ENCODE data around the gene SLC23A2.
"Not testable (repeated sequence)": the region's sequence is repeated elsewhere in the genome, so short reads cannot be mapped to it uniquely, and the experiment has no call there.

The SLC23A2 gene

GRCh38 chr20:4936392-4936850, 64.9 kb downstream of the SLC23A2 start:
- DNase-seq (ENCODE audit: low read depth), result no peak

DNA sequence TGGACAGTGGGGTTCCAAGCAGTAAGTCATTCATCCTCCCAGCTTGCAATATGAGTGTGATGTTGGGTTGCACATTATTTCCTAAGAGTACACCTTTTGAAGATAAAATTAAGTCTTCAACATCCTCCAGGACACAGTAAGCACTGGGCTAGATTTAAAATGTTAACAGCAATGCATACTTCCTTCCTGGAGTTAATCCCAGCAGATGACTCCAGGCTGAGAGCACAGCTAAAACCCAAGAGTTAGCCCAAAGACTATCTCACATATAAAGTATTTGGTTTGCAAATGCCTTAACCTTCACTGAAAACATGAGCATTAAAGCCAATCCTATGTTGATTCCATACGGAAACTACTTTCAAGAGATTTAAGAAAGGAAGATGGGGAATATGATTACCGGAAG, 69.2 kb downstream of the SLC23A2 start:
- no peak for DNase-seq (ENCODE audit: low read depth)

- no peak for DNase-seq (ENCODE audit: low read depth)
Measured at GRCh38 chr20:4929686-4930397, 71.5 kb downstream of the SLC23A2 start.

DNA sequence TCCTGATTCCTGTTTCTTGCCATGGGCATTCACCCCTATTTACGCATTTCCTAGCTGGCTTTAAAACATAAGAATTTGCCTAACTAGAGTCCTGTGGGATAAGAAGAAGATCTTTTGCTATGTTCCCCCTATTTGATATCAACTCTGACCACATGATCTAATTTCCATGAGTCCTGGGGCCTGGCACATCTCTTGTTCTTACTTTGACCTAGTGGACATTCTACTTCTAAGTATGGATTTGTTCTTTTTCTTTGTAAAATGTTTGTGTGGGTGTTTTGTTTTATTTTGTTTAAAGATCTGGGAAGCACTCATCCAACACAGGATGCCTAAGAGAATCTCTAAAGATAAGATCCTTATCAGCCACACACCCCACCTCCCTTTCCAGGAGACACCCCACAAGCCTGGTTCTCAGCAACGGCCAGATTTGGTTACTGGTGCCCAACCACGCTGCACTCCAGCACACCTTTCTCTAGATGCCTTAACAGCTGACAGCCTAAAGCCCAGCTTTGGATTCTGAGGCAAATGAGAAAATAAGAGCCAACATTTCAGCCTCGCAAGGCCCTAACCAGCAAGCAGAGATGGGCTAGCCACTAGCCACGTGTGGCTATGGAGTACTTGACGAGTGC, 74.7 kb downstream of the SLC23A2 start:
- DNase-seq (ENCODE audit: low read depth), result no peak

GRCh38 chr20:4925842-4926530, 75.3 kb downstream of the SLC23A2 start:
- no peak for DNase-seq (ENCODE audit: low read depth)

DNA sequence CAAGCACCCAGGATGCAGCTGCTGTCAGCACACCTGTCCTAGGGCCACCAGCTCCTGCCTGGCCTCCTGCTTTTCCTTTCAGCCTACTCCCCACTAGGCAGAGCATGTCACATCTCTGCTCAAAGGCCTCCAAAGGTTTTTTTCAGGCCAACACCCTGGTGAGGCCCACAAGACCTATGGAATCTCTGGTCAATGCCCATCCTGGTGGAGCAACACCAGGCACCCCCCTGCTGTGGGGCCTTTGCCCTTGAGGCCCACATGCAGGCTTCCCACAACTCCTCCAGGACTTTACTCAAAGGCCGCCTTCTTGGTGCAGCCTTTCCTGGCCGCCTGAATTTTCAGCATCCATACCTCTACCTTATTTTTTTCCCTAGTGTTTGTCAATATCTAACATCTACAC, 76.9 kb downstream of the SLC23A2 start:
- no peak for DNase-seq (ENCODE audit: low read depth)

- DNase-seq (ENCODE audit: low read depth), result no peak
Measured at GRCh38 chr20:4924032-4924431, 77.3 kb downstream of the SLC23A2 start.

DNA sequence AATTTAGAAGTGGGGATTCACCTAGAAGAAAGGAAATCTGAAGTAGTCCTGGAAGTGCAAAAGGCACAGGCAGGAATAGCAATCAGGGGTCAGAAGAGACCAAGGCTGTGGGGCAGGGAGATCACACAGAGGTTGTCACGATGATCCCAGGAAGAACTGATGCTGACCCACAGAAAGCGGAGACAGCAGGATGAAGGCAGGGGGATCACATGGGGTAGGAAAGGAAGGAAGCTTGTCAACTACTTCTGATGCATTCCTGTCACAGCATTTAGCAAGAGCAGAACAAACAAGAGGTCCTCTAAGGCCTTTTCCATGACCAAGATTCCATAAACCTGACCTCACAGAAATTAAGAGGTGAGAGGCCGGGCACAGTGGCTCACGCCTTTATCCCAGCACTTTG, 79.1 kb downstream of the SLC23A2 start:
- DNase-seq (ENCODE audit: low read depth), result no peak

GRCh38 chr20:4921271-4921670, 80.0 kb downstream of the SLC23A2 start:
- DNase-seq (ENCODE audit: low read depth), result not testable (repeated sequence)

DNA sequence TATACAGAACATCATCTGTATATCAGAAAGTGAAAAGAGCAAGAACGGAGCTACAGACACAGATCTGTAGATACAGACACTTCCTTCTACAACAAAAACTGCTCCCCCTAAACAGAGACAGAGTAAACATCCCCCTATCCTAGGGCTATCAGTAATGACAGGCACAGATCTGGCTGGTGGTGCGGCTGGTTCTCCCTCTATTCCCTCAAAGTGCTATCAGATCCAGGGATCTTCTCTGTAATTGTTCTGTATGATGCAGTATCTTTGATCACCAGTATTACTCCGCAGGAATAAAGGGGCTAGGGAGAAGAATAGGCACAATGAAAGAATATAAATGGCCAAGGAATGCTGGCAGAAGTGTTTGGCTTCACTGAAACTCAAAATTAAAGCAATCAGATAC, 80.7 kb downstream of the SLC23A2 start:
- DNase-seq (ENCODE audit: low read depth), result no peak

GRCh38 chr20:4920131-4920530, 81.2 kb downstream of the SLC23A2 start:
- DNase-seq (ENCODE audit: low read depth), result no peak

GRCh38 chr20:4919047-4919704, 82.1 kb downstream of the SLC23A2 start:
- DNase-seq (ENCODE audit: low read depth), result no peak

- DNase-seq (ENCODE audit: low read depth), result no peak
Measured at GRCh38 chr20:4918473-4918872, 82.8 kb downstream of the SLC23A2 start.

DNA sequence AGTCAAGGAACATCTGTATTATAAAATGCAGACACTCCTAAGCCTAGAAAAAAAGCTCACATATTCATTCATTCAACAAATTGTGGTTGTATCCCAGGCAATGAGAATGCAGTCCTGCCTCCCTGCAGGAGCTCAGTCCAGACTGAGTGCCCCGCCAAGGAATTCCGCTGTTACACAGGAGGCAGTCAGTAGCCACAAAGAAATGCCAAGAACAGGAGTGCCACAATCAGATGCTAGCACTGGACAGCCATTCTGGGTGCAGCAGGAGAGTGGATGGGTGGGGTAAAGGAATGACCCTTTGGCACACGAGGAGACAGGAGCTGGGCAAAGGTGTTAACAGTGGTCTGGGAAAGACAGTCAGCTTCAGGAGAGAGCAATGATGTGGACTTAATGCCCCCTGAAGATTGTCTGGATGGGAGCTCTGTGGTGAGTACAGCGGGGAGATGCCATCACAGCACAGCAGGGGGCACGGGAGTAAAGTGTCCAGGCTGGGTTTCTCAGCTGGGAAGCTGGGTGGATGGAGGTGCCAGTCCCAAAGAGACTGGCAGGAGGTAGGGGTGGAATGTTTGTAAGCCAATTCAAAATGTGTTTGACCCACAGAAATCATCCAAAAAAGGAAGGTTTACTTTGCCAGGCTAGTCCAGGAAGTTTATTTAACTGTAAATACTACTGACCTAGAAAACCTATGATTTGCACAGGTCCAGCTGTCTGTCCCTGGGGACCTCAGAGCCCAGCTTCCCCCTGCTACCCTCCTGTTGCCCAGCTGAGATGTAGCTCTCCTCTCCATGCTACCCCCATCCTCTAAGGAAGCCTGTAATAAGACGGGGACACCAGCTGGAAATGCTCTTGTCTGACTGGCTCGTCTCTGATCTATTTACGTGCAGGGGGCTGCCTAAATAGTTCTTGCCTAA, 84.1 kb downstream of the SLC23A2 start:
- DNase-seq (ENCODE audit: low read depth), result no peak

DNA sequence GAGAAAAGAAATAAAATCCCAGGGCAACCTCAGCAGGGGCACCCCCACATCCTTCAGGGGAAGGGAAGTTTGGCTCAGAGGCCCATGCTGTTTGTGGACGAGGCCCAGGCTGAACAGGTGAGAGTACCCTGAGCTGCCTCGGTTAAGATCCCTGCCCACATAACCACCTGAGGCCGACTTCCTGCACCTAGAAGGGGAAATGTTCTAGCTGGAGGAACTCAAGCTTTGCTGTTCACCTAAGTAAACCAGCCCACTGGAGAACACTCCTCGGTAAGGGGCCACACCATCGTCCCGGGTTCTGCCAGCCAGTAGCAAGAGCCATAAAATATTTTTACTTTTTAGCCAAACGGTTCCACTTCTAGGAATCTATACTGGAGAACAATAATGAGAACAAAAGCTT, 88.2 kb downstream of the SLC23A2 start:
- DNase-seq (ENCODE audit: low read depth), result no peak

DNA sequence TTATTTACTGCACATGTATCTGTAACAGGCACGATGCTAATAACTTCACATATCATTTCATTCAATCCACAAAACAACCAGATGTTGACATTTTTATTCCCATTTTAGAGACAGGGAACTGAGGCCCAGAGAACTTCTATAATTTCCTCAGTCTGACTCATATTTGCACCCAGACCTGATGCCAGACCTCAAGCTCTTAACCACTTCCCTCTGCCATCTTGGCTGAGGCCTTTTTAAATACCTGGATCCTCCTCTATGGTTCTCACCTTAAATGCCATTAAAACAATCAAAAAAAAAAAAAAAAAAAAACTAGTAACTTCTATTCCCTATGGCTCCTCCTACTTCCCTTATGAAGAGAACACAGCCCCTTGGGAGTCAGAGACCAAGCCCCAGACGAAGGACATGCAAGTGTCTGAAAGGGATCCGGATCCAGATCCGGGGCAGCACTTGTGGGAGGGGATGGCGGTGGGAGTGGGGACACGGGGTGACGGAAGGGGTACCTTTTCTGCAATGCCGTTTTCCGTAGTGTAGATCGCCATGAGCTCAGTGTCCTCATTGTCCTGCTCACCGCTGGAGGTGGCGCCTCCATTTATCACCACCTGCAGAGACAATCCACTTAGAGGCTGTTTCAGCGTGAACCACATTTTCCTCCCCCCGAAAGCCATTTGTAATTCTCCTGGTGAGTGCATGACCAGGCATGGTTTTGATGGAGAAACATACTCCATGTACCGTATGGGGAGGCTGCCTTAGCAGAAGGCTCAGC, 88.7 kb downstream of the SLC23A2 start:
- DNase-seq (ENCODE audit: low read depth), result no peak

DNA sequence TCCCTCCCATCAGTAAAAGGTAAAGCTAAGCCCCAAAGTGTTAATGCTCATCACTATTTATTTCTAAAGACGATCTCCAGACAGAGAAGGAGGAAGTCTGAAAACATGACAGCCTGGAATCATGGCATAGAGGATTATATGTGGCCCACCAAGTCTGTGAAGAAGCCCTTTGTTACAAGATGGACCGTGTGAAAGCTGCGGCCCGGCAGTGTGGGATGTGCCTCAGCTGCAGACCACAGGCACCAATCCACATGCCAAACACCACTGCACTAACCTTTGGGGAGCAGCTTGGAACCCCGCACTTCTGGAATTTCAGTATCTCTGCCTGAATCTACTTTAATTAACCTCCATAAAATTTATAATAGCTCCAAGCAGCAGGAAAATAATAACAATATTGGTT, 90.4 kb downstream of the SLC23A2 start:
- DNase-seq (ENCODE audit: low read depth), result no peak

DNA sequence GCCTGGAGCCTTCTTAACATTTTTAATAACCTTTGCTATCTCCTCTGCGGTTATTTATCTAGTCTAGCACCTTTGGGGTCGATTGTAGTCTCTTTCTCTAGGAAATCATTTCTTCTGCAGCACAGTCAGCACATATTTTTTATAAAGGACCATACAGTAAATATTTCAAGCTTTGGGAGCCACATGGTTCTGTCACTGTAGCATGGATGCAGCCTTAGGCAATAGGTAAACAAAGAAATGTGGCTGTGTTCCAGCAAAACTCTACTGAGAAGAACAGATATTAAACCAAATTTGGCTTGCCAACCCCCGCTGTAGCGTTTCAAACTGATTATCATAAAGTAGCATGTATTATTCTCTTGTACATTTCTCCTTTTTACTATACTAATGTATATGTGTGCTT, 95.7 kb downstream of the SLC23A2 start:
- DNase-seq (ENCODE audit: low read depth), result no peak

- DNase-seq (ENCODE audit: low read depth), result no peak
Measured at GRCh38 chr20:4905195-4905594, 96.1 kb downstream of the SLC23A2 start.

DNA sequence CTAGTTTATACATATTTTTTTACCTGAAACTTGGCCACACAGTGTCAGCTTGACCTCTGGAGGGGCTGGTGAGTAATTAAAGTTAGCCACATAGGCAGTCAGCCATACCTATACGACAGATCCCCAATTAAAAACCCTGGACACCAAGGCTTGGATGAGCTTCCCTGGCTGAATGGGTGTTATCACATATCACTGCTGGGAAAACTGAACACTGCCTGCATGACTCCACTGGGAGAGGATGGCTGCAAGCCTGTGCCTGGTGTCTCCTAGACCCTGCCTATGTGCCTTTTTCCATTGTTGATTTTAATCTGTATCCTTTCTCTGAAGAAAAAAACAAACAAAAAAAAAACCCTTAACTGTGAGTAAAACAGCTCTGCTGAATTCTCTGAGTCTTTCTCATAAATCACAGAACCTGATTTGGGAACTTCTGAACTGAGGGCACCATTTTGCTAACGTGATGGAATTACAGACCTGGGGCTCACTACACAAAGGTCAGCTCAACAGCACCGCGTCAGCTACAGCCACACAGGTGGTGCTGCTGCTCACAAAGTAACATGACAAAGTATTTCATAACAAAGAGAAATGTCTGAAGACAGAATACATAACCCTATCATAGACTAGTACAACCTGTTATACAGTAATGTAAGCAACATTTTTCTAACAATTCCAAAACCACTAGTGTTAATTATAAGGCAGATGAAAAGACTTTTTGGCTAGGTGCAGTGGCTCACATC, 97.0 kb downstream of the SLC23A2 start:
- no peak for DNase-seq (ENCODE audit: low read depth)
